Umbilical cord (tissue), 2 donors: ENCODE results near the gene TEKT4. TPM values are rescaled to one million over a fixed set of nuclear protein-coding genes. Genes with fewer than 3 reads are reported as not detected.
"Not testable (repeated sequence)": the region's sequence is repeated elsewhere in the genome, so short reads cannot be mapped to it uniquely, and the experiment has no call there.

Experiments used
- DNase-seq: peaks from one replicate; pipeline ENCODE4 v3.0.0-alpha.2; 2015; ENCODE audit warnings: low spot score
- total RNA-seq: library from RNA; depleted of rRNA; stranded (reverse); fragments of >200 nt; gene quantifications from one replicate; pipeline ENCODE4 v1.2.3, GENCODE V29; 2014; ENCODE audit warnings: low replicate concordance; ENCODE audit not compliant: insufficient read depth

Gene TEKT4
- total RNA-seq, 1 donor from 2014 or later, result 1.9 TPM

DNA sequence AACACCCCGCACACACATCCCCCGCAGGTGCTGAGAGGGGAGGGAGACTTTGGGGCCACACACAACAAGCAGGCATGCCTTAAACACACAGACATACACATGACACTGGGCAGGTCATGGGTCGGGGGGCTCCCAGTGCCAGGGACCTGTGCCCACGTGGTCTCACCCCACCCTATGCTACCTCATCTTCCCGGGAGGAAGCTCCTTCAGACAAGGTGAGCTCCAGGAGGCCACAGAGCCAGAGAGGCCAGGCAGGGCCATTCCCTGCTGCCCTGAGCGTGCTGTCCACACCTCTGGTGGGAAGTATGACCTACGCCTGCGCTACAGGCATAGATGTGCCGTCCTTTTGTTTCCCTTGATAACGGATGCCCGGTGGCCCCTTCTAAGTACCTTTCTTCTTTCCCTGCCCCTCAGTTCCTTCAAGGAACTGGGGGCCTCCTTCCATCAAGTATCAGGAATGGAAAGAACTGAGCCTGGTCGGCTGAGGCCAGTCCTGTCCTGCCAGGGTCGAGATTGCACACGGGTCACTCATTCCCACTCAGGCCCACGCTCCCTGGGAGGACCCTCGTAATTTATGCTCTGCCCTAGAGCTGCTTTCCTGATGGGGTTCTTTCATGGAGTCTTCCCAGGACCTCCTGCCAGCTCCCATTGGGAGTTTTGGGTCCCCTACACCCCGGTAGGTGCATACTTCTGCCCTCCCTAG, 4.7 kb downstream of the TEKT4 start:
- DNase-seq, result no peak

DNA sequence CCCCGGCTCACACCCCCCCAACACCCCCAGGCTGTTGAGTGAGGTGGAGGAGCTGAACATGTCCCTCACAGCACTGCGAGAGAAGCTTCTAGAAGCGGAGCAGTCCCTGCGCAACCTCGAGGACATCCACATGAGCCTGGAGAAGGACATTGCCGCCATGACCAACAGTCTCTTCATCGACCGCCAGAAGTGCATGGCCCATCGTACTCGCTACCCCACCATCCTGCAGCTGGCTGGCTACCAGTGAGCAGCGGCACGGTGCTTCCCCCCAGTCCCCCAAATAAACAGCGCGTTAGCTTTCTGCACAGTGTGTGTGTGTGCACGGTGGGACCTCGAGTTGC, 5.3 kb downstream of the TEKT4 start:
- no peak for DNase-seq

DNA sequence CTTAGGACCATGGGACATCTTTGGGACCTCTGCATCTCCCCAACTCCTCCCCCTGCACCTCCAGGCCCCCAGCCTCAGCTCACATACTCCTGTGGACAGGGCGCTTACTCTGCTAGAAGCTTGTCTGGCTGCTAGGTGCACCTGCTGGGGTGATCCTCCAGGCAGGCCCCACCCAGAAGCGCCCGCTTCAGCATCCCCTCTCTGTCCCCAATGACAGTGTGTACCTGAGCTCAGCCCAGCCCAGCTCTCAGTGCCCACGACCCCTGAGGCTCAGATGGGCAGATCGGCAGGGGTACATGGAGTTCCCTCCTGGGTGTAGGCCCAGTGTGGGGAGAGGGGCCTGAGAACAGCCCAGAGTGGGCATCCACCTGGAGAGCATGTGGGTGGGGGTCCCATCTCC, 5.9 kb downstream of the TEKT4 start:
- no peak for DNase-seq

DNA sequence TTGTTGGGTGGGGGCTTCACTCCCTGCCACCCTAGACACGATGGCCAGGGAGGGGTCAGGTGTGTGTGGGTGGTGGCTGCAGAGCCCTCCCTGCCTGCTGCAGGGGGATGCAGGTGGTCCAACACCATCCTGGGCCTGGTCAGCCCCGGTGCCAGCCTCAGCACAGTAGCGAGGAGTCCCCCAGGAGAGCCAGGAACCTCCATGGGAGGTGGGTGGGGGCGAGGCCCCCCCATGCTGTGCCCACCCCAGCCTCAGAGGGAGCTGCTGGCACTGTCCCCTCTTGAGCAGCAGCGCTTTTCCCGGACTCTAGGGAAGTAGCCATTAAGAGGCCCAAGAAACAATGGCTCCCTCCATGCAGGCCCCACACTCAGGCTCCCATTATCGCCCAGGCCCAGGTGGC, 7.3 kb downstream of the TEKT4 start:
- DNase-seq, result not testable (repeated sequence)

DNA sequence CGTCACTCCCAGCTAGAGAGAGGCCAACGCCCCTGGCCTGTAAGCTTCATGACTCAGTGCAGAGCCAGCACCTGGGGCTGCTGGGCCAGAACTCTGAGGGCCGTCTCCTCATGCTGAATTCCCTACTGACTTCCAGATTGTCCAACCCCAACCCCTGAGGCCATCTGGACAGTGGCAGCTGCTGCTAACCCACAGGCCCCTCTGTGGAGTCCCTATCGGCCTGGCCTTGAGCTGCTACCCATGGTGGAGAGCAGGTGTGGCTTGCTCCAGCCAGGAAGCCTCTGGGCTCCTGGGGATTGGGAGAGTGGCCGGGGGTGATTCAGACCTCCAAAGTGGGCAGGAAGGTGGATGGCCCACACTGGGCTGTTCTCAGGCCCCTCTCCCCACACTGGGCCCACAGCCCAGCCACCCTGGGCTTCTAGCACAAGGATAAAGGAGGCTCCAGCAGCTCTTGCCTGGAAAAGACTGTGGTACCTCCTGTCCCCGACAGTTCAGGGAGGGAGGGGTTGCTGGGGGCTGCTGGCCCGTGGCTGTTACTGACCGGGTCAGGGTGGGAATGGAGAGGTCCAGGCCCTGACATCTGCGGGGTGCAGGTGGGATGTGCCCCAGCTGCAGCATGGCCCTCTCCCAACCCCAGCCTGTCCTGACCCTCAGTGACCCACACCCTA, 8.2 kb downstream of the TEKT4 start:
- DNase-seq, result no peak

DNA sequence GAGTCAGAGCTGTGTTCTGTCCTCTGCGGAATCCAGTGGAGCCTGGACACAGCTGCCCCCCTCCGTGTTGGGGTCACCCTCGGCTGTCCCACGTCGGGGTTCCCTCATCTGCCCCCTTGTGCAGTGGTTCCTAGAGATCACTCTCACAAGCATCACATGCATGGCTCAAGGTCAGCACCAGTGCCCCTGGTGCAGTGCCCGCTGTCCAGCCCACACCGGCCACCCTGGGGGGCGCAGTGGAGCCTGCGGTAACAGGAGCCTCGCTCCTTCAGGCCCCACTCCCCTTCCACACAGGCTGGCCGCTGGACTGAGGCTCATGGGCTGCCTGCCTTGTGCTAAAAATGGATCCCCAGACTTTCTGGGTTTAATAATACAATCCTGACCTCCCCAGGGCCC, 8.8 kb downstream of the TEKT4 start:
- DNase-seq, result no peak

DNA sequence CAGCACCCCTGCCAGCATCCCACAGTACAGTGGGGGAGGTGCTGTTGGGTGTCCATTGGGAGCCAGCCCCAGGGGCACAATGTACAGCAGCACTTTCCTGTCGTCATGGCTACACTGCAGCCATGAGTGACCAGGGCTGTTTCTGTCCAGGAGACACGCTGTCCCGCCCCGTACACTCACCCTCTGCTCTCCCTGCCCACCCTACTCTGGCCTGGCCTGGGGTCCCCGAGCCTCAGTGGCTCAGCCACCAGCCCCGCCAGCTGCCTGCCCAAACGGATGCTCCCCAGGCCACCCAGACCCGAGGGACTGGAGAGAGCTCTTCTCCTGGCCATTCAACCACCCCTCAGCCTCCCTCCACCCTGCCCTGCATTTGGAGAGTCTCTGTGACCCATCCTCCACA, 9.3 kb downstream of the TEKT4 start:
- DNase-seq, result no peak

DNA sequence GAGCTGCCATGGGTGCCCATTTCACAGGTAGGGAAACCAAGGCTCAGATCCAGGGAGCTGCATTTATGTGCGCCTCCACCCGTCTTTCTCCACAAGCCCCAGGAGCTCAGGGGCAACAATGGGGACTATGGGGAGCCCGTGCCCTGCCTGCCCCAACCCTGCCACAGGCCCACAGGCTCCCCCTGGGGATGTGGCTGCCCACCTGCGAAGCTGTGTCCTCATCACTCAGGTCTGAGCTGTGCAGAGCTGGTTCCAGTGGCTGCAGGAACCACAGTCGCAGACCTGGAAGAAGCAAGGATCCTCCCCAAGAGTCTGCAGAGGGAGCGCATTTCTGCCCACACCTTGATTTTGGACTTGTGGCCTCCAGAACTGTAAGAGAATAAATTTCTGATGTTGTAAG, 9.8 kb downstream of the TEKT4 start:
- DNase-seq, result no peak

DNA sequence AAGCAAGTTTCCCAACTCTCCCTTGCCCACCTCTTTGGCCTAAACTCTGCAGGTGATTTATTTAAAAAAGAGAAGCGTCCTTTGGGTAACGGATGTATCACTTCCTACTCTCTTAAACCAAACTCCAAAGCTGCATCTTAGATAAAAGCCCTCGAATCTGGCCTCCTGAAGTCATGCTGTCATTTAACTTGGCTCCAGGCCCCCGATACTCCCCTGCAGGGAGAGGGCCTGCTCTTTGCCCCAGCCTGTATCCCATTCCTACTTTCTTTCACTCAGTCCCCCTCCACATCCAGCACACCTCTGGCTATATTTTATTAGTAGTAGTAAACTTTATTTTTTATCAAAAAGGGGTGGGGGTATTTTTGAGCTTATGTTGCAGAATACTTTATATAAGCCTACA, 19.0 kb downstream of the TEKT4 start:
- no peak for DNase-seq

DNA sequence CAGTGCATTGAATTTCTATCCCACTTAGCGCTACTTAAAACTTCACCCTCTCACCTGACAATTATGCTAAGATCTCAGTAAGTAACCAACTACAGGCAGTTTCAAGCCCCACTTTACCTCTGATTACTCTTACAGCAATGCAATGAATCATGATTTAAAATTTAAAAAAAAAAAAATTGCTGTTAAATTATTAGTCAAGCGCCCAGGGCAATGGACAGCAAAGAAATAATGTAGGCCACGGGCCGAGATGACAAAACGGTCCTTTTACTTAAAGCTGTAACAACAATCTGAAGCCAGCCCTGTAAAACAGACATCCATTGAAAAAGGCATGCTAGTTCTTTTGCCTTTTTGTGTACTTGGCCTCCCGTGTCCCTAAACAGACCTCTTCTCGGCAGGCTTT, 24.0 kb downstream of the TEKT4 start:
- not testable (repeated sequence) for DNase-seq

DNA sequence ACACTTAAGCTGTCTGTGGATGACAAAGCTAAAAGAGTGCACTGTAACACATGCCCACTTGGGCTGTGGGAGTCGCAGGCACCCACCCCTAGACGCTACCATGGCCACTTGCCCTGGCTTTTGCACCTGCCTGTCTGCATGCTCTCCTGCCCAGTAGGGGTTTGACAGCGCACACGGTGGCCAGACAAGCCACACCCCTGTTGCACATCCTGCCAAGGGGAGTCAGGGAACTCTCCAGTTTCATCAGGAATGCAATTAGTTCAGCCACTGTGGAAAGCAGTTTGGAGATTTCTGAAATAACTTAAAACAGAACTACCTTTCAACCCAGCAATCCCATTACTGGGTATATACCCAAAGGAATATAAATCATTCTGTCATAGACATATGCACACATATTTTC, 35.7 kb downstream of the TEKT4 start:
- DNase-seq, result not testable (repeated sequence)

DNA sequence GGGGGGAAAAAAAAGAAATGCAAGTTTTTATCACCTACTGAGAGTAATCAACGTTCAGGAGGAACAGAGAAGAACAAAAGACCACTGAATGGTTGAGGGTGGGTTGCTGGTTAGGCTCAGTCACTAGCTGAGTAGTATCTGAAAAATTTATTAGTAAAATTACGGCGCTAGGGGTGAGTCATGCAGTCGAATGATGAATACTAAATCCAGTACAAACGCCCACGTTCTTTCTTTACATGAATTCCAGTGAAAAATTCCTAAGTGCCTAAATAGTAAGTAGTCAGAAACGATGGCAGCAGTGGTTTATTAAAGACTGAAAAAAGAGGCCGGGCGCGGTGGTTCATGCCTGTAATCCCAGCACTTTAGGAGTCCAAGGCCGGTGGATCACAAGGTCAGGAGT, 52.0 kb downstream of the TEKT4 start:
- DNase-seq, result no peak

DNA sequence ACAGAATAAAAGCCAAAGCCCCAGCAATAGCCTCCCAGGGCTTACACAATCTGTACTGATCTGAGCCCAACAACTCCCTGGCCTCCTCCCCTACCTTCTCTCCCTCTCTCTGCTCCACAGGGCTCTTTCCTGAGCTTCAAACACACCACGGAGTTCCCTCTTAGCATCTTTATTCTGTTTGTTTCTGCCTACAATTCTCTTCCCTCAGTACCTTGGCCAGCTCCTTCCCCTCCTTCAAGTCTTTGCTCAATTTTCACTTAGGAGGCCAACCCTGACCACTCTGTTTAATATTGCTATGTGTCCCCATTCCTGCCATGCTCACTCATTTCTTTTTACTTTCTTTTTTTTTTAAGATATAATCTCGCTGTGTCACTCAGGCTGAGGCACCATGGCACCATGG, 53.8 kb downstream of the TEKT4 start:
- DNase-seq, result not testable (repeated sequence)

Other genes starting within 250 kb of the TEKT4 start
- 3.6 TPM for gene MAL, start 154.3 kb downstream of the TEKT4 start, total RNA-seq